Calu3 (cell line): ENCODE measurements around the gene PACSIN3. TPM values are rescaled to one million over a fixed set of nuclear protein-coding genes. Genes with fewer than 3 reads are reported as not detected.

Experiments
- BruUV-seq: library from RNA; stranded (reverse); fragments of 400-500 nt; replicated peaks from 2 replicates; lab custom pipeline; 2021; lab: Mats Ljungman, UMichigan
- CTCF ChIA-PET: fragments of 300-600 bp; sonication (Branson Sonifier 250); formaldehyde crosslinking; loops from one replicate; lab custom pipeline; 2022; ENCODE audit warnings: antibody characterized with exemption; lab: Charles Lee
- DNase-seq: peaks from one replicate; pipeline ENCODE4 v3.0.0; 2022
- H3K27ac Mint-ChIP-seq: one replicate; pipeline ENCODE4 v1.8.0; 2022; ENCODE audit warnings: mixed read lengths; ENCODE audit not compliant: unreplicated experiment
- H3K27me3 Mint-ChIP-seq: one replicate; pipeline ENCODE4 v1.8.0; 2022; ENCODE audit warnings: mixed read lengths; ENCODE audit not compliant: unreplicated experiment
- H3K36me3 Mint-ChIP-seq: one replicate; pipeline ENCODE4 v1.8.0; 2022; ENCODE audit warnings: mild to moderate bottlenecking, moderate library complexity, mixed read lengths; ENCODE audit not compliant: insufficient read depth, unreplicated experiment
- H3K4me1 Mint-ChIP-seq: one replicate; pipeline ENCODE4 v1.8.0; 2022; ENCODE audit warnings: mild to moderate bottlenecking, low read depth, mixed read lengths; ENCODE audit not compliant: unreplicated experiment
- H3K4me3 Mint-ChIP-seq: one replicate; pipeline ENCODE4 v1.8.0; 2022; ENCODE audit warnings: mild to moderate bottlenecking, low read depth, moderate library complexity, mixed read lengths; ENCODE audit not compliant: unreplicated experiment
- H3K9me3 Mint-ChIP-seq: one replicate; pipeline ENCODE4 v1.8.0; 2022; ENCODE audit warnings: low read depth, mixed read lengths; ENCODE audit not compliant: unreplicated experiment
- intact Hi-C: fragments of 100-400 bp; cut with micrococcal nuclease; formaldehyde crosslinking; loops from one replicate; pipeline ENCODE4 v1.10.0; 2022; ENCODE audit not compliant: unreplicated experiment
- total RNA-seq: library from RNA; stranded (reverse); gene quantifications from 2 replicates; pipeline ENCODE4 v1.2.3, GENCODE V29; 2022
- TF ChIP-seq, protein P1 (sequence below): fragments of 200-600 bp; IDR thresholded peaks from one replicate; pipeline ENCODE4 v1.8.0; 2022; ENCODE audit warnings: antibody characterized with exemption; ENCODE audit not compliant: unreplicated experiment

The PACSIN3 gene
- total RNA-seq, 1 experiment from 2014 or later, result 26.5 TPM

DNA sequence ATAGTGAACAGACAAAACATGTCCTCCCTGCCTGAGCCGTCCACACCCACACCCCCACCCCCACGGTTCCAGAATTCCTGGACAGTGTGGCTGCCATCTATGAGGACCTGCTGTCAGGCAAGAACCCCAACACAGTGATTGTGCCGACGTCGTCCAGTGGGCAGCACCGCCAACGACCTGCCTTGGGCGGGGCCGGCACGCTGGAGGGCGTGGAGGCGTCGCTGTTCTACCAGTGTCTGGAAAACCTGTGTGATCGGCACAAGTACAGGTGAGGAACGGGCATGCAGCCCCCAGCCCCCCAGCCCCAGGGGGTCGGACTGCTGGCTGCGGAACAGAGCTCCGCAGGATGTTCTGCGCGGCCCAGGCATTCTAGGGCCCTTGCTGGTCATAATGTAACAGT, 29.3 kb downstream of the PACSIN3 start:
- CTCF ChIA-PET, result interaction anchor here (0.6 kb wide), 1 partner anchor 104 kb away, joined by 5 read pairs; no protein-coding TSS in a partner anchor
- H3K36me3 Mint-ChIP-seq, result peaks cover 32% of the 10 kb centered on the region
- TF ChIP-seq, protein P1, sequence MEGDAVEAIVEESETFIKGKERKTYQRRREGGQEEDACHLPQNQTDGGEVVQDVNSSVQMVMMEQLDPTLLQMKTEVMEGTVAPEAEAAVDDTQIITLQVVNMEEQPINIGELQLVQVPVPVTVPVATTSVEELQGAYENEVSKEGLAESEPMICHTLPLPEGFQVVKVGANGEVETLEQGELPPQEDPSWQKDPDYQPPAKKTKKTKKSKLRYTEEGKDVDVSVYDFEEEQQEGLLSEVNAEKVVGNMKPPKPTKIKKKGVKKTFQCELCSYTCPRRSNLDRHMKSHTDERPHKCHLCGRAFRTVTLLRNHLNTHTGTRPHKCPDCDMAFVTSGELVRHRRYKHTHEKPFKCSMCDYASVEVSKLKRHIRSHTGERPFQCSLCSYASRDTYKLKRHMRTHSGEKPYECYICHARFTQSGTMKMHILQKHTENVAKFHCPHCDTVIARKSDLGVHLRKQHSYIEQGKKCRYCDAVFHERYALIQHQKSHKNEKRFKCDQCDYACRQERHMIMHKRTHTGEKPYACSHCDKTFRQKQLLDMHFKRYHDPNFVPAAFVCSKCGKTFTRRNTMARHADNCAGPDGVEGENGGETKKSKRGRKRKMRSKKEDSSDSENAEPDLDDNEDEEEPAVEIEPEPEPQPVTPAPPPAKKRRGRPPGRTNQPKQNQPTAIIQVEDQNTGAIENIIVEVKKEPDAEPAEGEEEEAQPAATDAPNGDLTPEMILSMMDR, result no peak
- H3K27me3 Mint-ChIP-seq, result no peaks in the 10 kb centered on the region
- no peak overlapping the region for H3K27ac Mint-ChIP-seq
- no peaks in the 10 kb centered on the region for H3K4me1 Mint-ChIP-seq
- BruUV-seq, result no TSS peak
- H3K4me3 Mint-ChIP-seq, result no peak overlapping the region
- H3K9me3 Mint-ChIP-seq, result no peaks in the 10 kb centered on the region
- no peak for DNase-seq
- intact Hi-C loops, result no loop called here

DNA sequence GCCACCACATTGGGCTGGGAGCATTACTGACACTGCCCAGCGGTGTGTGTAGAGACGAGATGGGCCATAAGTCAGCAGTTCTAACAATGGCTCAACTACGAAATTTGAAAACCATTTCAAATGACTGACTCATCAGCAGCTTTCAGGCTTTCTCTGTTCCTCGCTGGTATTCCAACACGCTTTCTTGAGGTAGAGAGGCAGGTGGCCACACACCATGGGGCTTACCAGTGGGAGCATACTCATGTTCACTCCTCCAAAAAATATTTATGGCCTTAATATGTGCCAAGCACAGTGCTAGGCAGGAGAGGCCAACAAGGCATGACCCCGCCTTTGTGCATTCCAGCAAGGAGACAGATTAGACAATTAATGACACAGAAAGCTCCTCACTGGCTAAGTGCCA, 29.9 kb downstream of the PACSIN3 start:
- H3K27me3 Mint-ChIP-seq, result no peaks in the 10 kb centered on the region
- H3K9me3 Mint-ChIP-seq, result no peaks in the 10 kb centered on the region
- DNase-seq, result no peak
- H3K4me3 Mint-ChIP-seq, result no peak overlapping the region
- H3K4me1 Mint-ChIP-seq, result no peaks in the 10 kb centered on the region
- TF ChIP-seq, protein P1, result no peak
- intact Hi-C loops, result no loop called here
- CTCF ChIA-PET, result interaction anchor here (0.6 kb wide), 1 partner anchor 105 kb away, joined by 5 read pairs; no protein-coding TSS in a partner anchor
- peaks cover 25% of the 10 kb centered on the region for H3K36me3 Mint-ChIP-seq
- BruUV-seq, result no TSS peak
- H3K27ac Mint-ChIP-seq, result no peak overlapping the region

DNA sequence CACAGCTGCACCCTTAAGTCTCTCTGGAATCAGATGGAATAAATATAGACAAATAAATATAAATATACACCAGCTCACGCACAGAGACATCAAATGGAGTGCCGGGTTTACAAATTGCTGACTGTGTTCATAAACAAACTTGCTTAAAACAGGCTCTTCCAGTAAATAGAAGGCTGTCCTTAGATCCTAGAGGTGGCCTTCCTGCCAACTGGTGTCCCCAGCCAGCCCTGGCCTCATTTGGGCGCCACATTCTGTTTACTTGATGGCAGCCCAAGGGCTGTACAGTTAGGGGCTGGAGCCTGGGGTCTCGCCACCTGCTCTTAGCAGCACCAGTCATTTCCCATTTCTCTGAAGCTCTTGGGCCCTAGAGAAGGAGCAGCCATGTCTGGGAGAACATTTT, 30.4 kb downstream of the PACSIN3 start:
- CTCF ChIA-PET, result interaction anchor here (0.6 to 1.0 kb wide), 2 partner anchors 29 to 243 kb away, joined by 3 read pairs; no protein-coding TSS in a partner anchor
- TF ChIP-seq, protein P1, result no peak
- no peaks in the 10 kb centered on the region for H3K27me3 Mint-ChIP-seq
- no peak overlapping the region for H3K27ac Mint-ChIP-seq
- no peak for DNase-seq
- no peak overlapping the region for H3K4me3 Mint-ChIP-seq
- H3K4me1 Mint-ChIP-seq, result no peaks in the 10 kb centered on the region
- intact Hi-C loops, result loop anchor here (2.0 kb wide), 1 partner anchor 35 kb away; no protein-coding TSS in a partner anchor
- peaks cover 22% of the 10 kb centered on the region for H3K36me3 Mint-ChIP-seq
- no TSS peak for BruUV-seq
- no peaks in the 10 kb centered on the region for H3K9me3 Mint-ChIP-seq

DNA sequence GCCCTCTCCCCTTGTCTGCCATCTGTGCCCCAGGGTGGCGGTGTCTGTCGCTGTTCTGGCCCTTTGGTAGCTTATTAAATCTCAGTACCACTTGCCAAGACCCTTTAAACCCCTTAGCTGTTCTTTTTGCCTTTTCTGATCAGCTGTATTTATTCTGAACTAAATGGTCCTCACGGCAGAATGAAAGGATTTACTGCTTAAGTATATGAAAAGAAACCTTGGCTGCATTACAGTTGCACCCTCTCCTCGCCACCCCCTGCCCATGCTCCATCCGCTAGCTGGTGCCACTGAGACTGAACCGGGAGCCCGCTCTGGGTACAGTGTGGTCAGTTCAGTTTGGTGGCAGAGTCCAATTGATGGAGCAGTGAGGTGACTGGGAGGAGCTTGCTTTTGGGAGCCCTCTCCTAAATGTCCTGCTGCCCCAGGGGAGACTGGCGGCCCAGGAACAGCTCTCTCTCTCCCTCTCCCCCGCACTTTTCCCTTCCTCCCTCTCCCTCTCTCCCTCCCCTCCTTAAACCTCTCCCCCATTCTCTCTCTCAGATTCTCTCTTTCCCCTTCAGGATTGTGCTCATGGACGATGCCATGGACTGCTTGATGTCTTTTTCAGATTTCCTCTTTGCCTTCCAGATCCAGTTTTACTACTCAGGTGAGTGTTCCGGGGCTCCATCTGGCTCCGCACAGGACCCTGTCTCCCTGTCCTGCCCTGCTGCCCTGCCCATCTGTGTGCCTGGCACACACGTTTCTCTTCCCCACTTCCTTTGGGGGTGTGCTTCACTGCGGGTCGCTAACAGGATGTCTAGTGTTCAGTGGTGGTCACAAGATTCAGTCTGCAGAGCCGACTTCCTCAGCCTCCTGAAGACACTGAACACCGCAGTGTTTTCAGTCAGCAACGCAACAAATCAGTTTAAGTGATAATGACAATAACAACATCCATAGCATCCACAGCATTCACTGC, 31.3 kb downstream of the PACSIN3 start:
- Mint-ChIP-seq H3K27me3 (no peaks in the 10 kb centered on the region), H3K27ac (no peak overlapping the region), H3K4me1 (no peaks in the 10 kb centered on the region), H3K4me3 (no peak overlapping the region), H3K36me3 (peaks cover 19% of the 10 kb centered on the region), H3K9me3 (no peaks in the 10 kb centered on the region)
- TF ChIP-seq, protein P1, result no peak
- intact Hi-C loops, result loop anchor here (2.0 kb wide), 1 partner anchor 36 kb away; no protein-coding TSS in a partner anchor
- BruUV-seq, result no TSS peak
- DNase-seq, result no peak
- CTCF ChIA-PET, result interaction anchor here (0.6 to 1.0 kb wide), 5 partner anchors 8 to 268 kb away, joined by 3 to 7 read pairs (median 3); no protein-coding TSS in a partner anchor
